ENCODE data around the gene OBSCN. TPM values are rescaled to one million over a fixed set of nuclear protein-coding genes. Genes with fewer than 3 reads are reported as not detected.

OBSCN gene
- total and polyA plus RNA-seq, 2 of the 4 experiments (the other 2 are of a cell fraction), result 4.1 to 9.5 TPM

DNA sequence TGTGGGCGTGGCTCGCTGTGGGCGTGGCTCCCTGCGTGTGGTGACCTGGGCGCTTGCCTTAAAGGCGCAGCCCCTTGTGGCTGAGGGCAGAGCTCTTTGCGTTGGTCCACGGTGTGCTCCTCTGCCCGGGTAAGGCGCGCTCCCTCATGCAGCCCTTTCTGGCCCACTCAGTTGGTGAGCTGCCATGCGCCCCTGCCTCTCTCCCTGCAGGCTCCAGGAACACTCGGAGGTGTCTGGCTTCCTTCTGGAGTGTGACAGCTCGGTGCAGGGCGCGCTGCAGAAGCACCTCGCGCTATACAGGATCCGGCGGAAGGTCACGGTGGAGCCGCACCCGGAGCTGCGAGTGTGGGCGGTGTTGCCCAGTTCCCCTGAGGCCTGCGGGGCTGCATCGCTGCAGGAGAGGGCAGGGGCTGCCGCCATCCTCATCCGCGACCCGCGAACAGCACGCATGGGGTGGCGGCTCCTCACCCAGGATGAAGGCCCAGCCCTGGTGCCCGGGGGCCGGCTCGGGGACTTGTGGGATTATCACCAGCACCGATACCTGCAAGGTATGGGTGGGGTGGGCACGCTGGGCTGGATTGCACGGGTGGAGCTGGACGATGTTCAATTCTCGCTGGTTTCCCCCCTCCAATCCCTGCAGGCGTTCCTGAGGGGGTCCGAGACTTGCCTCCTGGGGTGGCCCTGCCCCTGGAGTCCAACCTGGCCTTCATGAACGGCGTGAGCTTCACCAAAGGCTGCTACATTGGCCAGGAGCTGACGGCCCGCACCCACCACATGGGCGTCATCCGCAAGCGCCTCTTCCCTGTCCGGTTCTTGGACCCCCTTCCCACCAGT is 33.1 kb upstream of the OBSCN start:
- no peak overlapping the region for H3K9ac ChIP-seq (ENCODE audit: low read depth, low read length)
- POLR2A ChIA-PET (ENCODE audit: unreplicated experiment), result no interaction called here
- H2BK120ac ChIP-seq (ENCODE audit: low read depth, low read length), result no peak overlapping the region
- no peak overlapping the region for H3K18ac ChIP-seq (ENCODE audit: low read depth, low read length)
- no peak for ATAC-seq (ENCODE audit: low read depth)
- no peak for TF ChIP-seq CEBPB (IDR thresholded peaks at IDR 0.05; ENCODE audit: low read depth, low read length)
- TF ChIP-seq, protein P1, sequence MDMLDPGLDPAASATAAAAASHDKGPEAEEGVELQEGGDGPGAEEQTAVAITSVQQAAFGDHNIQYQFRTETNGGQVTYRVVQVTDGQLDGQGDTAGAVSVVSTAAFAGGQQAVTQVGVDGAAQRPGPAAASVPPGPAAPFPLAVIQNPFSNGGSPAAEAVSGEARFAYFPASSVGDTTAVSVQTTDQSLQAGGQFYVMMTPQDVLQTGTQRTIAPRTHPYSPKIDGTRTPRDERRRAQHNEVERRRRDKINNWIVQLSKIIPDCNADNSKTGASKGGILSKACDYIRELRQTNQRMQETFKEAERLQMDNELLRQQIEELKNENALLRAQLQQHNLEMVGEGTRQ (IDR thresholded peaks at IDR 0.05; ENCODE audit: low read depth, low read length), result no peak
- TF ChIP-seq, protein P2, sequence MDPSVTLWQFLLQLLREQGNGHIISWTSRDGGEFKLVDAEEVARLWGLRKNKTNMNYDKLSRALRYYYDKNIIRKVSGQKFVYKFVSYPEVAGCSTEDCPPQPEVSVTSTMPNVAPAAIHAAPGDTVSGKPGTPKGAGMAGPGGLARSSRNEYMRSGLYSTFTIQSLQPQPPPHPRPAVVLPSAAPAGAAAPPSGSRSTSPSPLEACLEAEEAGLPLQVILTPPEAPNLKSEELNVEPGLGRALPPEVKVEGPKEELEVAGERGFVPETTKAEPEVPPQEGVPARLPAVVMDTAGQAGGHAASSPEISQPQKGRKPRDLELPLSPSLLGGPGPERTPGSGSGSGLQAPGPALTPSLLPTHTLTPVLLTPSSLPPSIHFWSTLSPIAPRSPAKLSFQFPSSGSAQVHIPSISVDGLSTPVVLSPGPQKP (IDR thresholded peaks at IDR 0.05; ENCODE audit: borderline replicate concordance, low read depth, low read length), result no peak
- TF ChIP-seq, protein P3, sequence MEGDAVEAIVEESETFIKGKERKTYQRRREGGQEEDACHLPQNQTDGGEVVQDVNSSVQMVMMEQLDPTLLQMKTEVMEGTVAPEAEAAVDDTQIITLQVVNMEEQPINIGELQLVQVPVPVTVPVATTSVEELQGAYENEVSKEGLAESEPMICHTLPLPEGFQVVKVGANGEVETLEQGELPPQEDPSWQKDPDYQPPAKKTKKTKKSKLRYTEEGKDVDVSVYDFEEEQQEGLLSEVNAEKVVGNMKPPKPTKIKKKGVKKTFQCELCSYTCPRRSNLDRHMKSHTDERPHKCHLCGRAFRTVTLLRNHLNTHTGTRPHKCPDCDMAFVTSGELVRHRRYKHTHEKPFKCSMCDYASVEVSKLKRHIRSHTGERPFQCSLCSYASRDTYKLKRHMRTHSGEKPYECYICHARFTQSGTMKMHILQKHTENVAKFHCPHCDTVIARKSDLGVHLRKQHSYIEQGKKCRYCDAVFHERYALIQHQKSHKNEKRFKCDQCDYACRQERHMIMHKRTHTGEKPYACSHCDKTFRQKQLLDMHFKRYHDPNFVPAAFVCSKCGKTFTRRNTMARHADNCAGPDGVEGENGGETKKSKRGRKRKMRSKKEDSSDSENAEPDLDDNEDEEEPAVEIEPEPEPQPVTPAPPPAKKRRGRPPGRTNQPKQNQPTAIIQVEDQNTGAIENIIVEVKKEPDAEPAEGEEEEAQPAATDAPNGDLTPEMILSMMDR (conservative IDR thresholded peaks at IDR 0.05; ENCODE audit: low read depth, low read length), result no peak
- TF ChIP-seq BHLHE40 (IDR thresholded peaks at IDR 0.05; ENCODE audit: low read depth, low read length), result no peak
- TF ChIP-seq MAZ (IDR thresholded peaks at IDR 0.05; ENCODE audit: borderline replicate concordance, low read depth, low read length), result no peak
- H4K91ac ChIP-seq (ENCODE audit: insufficient read depth, low read depth, low read length), result no peak overlapping the region; the same call in 1 of the 2 replicates
- H4K5ac ChIP-seq (ENCODE audit: low read depth, low read length), result no peak overlapping the region
- no peak for DNase-seq
- peaks cover 11% of the 10 kb centered on the region for H4K20me1 ChIP-seq (ENCODE audit: insufficient read depth, low read length)
- intact Hi-C loops (cut with micrococcal nuclease), result no loop called here
- no peak overlapping the region for H2BK15ac ChIP-seq (ENCODE audit: low read depth, low read length)
- peaks cover 6 to 42% of the 10 kb centered on the region in 2 experiments for H3K79me1 ChIP-seq (ENCODE audit: low read depth in 1 of 2, low read length in 2 of 2)
- no peak overlapping the region for H3K4me2 ChIP-seq (ENCODE audit: low read depth, low read length)
- BruUV-seq (replicated peaks), result no TSS peak
- H3K23ac ChIP-seq (ENCODE audit: low read depth, low read length), result no peak overlapping the region
- no peaks in the 10 kb centered on the region; the same call in 1 of the 2 replicates for H3K9me3 ChIP-seq (ENCODE audit: control insufficient read depth, insufficient read depth, low read length)
- peak overlapping the region; percentile 73; the same call in 1 of the 2 replicates for H2AK5ac ChIP-seq (ENCODE audit: low read depth, low read length)
- peak overlapping the region; percentile 5 for H2AFZ ChIP-seq (replicated peaks; ENCODE audit: low read length, poor library complexity)
- H3K27ac ChIP-seq (ENCODE audit: insufficient read depth, low read length), result no peak overlapping the region
- 0 out of 2 replicates have a peak, but pooled peaks cover 4% of the 10 kb centered on the region for H3K36me3 ChIP-seq (ENCODE audit: control insufficient read depth, insufficient read depth, low read length)
- H3K4me1 ChIP-seq (ENCODE audit: control insufficient read depth, insufficient read depth, low read length), result peaks cover 11% of the 10 kb centered on the region
- no peak overlapping the region for H3K14ac ChIP-seq (replicated peaks; ENCODE audit: low read depth, low read length)
- CTCF ChIA-PET, result no interaction called here
- H3K56ac ChIP-seq (ENCODE audit: extremely low read depth, insufficient read depth, low read length), result no peak overlapping the region
- H2BK5ac ChIP-seq (ENCODE audit: low read depth, low read length, poor library complexity, severe bottlenecking), result no peak overlapping the region
- H3K27me3 ChIP-seq (ENCODE audit: control insufficient read depth, insufficient read depth, low read length), result no peaks in the 10 kb centered on the region
- no peak overlapping the region for H2BK20ac ChIP-seq (ENCODE audit: low read depth, low read length)
- H4K8ac ChIP-seq (ENCODE audit: low read depth in 2 of 2, low read length in 2 of 2), result no peak overlapping the region; a peak in 1 of 4 replicates
- no peak overlapping the region for H3K4ac ChIP-seq (ENCODE audit: low read depth, low read length)
- H2AK9ac ChIP-seq (replicated peaks; ENCODE audit: low read depth, low read length, poor library complexity), result peak overlapping the region; percentile 72
- in situ Hi-C loops (cut with MboI; ENCODE audit: low sequenced_read_pairs), result no loop called here
- dilution Hi-C loops (cut with HindIII; ENCODE audit: low sequenced_read_pairs, unreplicated experiment), result no loop called here
- WGBS, 2 experiments (ENCODE audit: extremely low coverage in 2 of 2, insufficient read length in 1 of 2), result 79% methylated on average over 21 of the region's 52 CpGs; no CpG with 5 or more reads in 1 of the 2 experiments
- no peak overlapping the region for H3K4me3 ChIP-seq (ENCODE audit: insufficient read depth, low read depth, low read length)
- H3K9me1 ChIP-seq (ENCODE audit: insufficient read depth, low read length), result peaks cover 6% of the 10 kb centered on the region; the same call in 1 of the 2 replicates
